ENCODE data around the gene CD274.
"Not testable (repeated sequence)": the region's sequence is repeated elsewhere in the genome, so short reads cannot be mapped to it uniquely, and the experiment has no call there.

Gene CD274

GRCh38 chr9:5450359-5451091 lies at the start of gene CD274:
Gene CD274 (plus strand): TSS chr9:5450542. CDS start chr9:5456114, 5,572 bp downstream.
- DNase-seq (ENCODE audit: low spot score): peak; percentile 77

- DNase-seq (ENCODE audit: low spot score): no peak
Observed at GRCh38 chr9:5402217-5402616, 48.1 kb upstream of the CD274 start.

- no peak for DNase-seq (ENCODE audit: low spot score)
Observed at GRCh38 chr9:5408596-5408995, 41.7 kb upstream of the CD274 start.

- DNase-seq (ENCODE audit: low spot score): no peak
Observed at GRCh38 chr9:5416953-5417352, 33.4 kb upstream of the CD274 start.

- DNase-seq (ENCODE audit: low spot score): no peak
Observed at GRCh38 chr9:5418481-5418880, 31.9 kb upstream of the CD274 start.

- DNase-seq (ENCODE audit: low spot score): no peak
Observed at GRCh38 chr9:5419987-5420386, 30.4 kb upstream of the CD274 start.

GRCh38 chr9:5421163-5421562 lies 29.2 kb upstream of the CD274 start:
- DNase-seq (ENCODE audit: low spot score): no peak

- no peak for DNase-seq (ENCODE audit: low spot score)
Observed at GRCh38 chr9:5422276-5422675, 28.1 kb upstream of the CD274 start.

- peak; percentile 64 for DNase-seq (ENCODE audit: low spot score)
Observed at GRCh38 chr9:5425006-5425628, 25.2 kb upstream of the CD274 start.

GRCh38 chr9:5427005-5427404 lies 23.3 kb upstream of the CD274 start:
- DNase-seq (ENCODE audit: low spot score): no peak

GRCh38 chr9:5428172-5428571 lies 22.2 kb upstream of the CD274 start:
- DNase-seq (ENCODE audit: low spot score): no peak

GRCh38 chr9:5428794-5429528 lies 21.4 kb upstream of the CD274 start:
- no peak for DNase-seq (ENCODE audit: low spot score)

- DNase-seq (ENCODE audit: low spot score): no peak
Observed at GRCh38 chr9:5429873-5430564, 20.3 kb upstream of the CD274 start.

- no peak for DNase-seq (ENCODE audit: low spot score)
Observed at GRCh38 chr9:5430912-5431311, 19.4 kb upstream of the CD274 start.

GRCh38 chr9:5432890-5433289 lies 17.5 kb upstream of the CD274 start:
- DNase-seq (ENCODE audit: low spot score): not testable (repeated sequence)

GRCh38 chr9:5433328-5433727 lies 17.0 kb upstream of the CD274 start:
- not testable (repeated sequence) for DNase-seq (ENCODE audit: low spot score)

- DNase-seq (ENCODE audit: low spot score): not testable (repeated sequence)
Observed at GRCh38 chr9:5433841-5434810, 16.2 kb upstream of the CD274 start.

GRCh38 chr9:5435912-5436311 lies 14.4 kb upstream of the CD274 start:
- no peak for DNase-seq (ENCODE audit: low spot score)

GRCh38 chr9:5436441-5436840 lies 13.9 kb upstream of the CD274 start:
- no peak for DNase-seq (ENCODE audit: low spot score)

GRCh38 chr9:5437254-5438216 lies 12.8 kb upstream of the CD274 start, which contains the start of gene PLGRKT:
Gene PLGRKT (minus strand): TSS chr9:5437925. CDS start chr9:5431977, 5,948 bp downstream.
- peak; percentile 91 for DNase-seq (ENCODE audit: low spot score)
